ENCODE results near the gene NANOS1.

The NANOS1 gene, protein sequence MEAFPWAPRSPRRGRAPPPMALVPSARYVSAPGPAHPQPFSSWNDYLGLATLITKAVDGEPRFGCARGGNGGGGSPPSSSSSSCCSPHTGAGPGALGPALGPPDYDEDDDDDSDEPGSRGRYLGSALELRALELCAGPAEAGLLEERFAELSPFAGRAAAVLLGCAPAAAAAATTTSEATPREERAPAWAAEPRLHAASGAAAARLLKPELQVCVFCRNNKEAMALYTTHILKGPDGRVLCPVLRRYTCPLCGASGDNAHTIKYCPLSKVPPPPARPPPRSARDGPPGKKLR

DNA sequence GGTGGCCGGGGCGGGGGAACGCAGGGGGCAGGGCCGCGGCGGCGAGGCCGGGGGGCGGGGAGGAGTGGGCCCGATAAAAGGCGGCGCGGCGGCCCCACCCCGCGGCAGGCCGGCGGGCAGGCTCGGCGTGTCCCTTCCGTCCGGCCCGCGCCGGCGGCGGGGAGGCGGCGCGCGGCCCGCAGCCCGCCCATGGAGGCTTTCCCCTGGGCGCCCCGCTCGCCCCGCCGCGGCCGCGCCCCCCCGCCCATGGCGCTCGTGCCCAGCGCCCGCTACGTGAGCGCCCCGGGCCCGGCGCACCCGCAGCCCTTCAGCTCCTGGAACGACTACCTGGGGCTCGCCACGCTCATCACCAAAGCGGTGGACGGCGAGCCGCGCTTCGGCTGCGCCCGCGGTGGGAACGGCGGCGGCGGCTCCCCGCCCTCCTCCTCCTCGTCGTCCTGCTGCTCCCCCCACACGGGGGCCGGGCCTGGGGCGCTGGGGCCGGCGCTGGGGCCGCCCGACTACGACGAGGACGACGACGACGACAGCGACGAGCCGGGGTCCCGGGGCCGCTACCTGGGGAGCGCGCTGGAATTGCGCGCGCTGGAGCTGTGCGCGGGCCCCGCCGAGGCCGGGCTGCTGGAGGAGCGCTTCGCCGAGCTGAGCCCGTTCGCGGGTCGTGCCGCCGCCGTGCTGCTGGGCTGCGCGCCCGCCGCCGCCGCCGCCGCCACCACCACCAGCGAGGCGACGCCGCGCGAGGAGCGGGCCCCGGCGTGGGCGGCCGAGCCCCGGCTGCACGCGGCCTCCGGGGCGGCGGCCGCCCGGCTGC is at the start of gene NANOS1:
Gene NANOS1 (plus strand): TSS at position 102 of the 808 bp plus-strand sequence. CDS start 88 bp downstream, at position 190.
- DNase-seq, result peak; percentile 28

DNA sequence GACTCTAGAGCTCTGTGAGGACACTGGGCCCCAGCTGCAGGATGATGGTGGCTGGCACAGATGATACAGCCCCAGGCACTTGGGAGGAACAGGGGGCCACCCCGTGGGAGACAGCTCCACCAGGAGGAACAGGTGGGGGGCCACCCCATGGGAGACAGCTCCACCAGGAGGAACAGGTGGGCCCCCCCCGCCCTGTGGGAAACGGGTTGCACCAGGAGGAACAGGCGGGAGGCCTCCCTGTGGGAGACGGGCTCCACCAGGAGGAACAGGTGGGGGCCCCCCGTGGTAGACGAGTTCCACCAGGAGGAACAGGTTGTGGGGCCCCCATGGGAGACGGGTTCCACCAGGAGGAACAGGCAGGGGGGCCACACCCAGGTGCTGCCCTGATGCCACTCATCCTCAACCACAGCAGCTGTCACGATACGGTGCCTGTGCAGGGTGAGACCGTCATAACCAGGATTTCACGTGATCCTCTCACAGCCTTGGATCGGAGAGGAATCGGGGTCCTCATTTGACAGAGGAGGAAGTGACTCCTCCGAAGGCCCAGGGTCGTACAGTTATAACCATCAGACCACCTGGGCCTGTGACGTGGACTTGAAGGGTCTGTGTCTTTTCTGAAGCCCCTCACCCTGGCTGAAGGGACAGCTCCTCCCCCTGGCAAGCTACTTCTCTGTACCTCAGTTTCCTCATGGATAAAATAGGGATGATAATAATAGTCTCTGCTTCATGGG is 49.2 kb upstream of the NANOS1 start:
- no peak for DNase-seq

DNA sequence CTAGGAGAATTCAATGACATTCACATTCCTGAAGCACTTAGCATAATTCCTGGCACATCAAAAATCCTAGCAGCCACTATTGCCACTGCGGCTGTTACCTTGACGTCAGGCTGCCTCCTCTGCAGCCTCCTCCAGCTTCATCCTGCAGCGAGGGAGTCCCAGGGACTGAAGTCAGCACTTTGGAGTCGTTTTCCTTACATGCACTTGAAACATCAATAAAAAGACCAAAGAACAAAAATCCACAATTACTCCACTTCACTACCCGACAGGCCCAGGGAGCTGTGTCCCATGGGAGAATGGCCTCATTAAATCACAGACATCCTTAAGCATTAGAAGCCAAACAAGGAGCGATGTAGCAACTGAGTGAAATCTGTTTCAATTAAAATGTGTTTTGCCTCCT is 48.6 kb upstream of the NANOS1 start:
- DNase-seq, result no peak

DNA sequence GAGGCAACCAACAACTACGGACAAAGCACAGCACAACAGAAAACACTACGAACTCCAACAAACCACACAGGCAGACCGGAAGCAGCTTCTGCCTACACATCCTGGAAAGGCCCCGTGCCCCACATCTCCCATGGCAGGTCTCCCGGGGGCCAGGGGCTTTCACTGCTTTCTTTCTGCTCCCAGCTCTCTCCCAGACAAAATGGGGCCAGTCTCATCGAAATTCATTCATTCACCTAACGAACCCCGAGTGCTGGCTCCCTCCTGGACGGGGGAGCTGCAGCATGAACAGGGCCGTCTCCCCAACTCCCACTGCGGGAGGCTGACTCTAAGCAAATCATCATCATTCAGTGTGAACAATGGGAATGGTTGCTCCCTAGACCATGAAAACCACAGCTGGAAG is 47.6 kb upstream of the NANOS1 start:
- DNase-seq, result no peak

DNA sequence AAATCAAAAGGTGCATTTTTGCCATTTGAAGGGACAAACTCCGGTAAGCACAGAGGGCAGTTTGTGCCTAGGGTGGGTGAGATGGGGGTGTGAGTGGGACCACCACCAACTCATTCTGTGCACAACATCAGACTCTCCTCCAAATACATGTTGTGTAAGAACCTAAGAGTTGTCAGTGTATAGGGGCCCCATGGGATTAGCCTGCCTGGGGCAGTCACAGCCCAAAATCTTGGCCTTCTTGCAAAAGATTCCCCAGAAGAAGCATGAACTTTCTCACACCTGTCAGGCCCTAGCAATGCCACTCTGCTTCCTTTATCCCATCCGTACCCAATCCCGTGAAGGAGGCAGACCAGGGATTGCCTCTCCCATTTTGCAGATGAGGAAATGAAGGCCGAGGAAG is 47.1 kb upstream of the NANOS1 start:
- DNase-seq, result no peak

DNA sequence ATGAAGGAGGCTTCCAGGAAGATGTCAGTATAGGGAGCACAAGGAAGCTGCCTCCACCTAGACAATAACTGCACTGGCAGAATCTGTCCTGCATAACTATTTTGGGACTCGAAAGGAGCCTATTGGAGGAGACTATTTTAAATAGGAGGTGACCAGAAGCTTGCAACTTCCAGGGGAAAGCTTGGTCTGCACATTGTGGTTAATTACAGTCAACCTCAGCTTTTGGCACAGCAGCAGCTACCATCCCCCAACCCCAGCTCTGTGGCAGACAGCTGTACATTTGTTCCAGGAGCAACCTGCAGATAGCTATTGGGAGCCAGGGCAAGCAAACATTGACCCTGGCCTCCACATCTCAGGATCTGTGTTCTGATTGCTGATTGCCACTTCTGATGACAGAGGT is 46.3 kb upstream of the NANOS1 start:
- DNase-seq, result no peak

DNA sequence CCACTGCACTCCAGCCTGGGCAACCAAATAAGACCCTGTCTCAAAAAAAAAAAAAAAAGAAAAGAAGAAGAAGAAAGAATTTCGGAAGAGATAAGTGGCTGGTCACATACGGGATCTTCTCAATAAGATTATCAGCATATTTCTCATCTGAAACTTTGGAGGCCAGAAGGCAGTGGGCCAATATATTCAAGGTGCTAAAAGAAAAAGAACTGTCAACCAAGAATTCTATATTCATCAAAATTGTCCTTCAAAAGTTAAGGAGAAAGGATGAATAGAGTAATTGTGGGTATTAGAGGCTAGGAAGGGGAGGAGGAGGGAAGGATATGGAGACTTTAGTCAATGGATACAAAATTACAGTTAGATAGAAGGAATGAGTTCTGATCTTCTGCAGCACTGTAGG is 43.9 kb upstream of the NANOS1 start:
- DNase-seq, result no peak

DNA sequence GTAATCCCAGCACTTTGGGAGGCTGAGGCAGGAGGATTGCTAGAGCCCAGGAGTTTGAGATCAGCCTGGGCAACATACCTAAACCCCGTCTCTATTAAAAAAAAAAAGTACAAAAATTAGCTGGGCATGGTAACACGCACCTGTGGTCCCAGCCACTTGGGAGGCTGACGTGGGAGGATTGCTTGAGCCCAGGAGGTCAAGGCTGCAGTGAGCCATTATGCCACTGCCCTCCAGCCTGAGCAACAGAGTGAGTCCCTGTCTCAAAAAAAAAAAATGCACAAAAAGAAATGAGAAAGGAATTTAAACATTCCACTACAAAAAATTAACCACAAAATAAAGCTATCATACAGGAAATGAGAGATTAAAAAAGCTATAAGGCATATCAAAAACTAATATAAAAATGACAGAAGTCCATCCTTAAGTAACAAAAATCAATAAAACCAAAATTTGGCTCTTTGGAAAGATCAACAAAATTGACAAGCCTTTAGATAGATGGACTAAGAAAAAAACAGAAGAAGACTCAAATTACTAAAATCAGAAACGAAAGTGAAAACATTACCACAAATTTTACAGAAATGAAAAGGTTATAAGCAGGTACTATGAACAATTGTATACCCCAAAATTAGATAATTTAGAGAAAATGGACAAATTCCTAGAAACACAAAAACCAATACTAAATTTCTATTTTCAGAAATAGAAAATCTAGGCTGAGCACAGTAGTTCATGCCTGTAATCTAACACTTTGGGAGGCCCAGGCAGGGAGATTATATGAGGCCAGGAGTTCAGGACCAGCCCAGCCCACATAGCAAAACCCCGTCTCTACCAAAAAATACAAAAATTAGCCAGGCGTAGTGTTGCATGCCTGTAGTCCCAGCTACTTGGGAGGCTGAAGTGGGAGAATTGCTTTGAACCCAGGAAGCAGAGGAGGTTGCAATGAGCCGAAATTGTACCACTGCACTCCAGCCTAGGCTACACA is 42.4 kb upstream of the NANOS1 start:
- peak; percentile 50 for DNase-seq

DNA sequence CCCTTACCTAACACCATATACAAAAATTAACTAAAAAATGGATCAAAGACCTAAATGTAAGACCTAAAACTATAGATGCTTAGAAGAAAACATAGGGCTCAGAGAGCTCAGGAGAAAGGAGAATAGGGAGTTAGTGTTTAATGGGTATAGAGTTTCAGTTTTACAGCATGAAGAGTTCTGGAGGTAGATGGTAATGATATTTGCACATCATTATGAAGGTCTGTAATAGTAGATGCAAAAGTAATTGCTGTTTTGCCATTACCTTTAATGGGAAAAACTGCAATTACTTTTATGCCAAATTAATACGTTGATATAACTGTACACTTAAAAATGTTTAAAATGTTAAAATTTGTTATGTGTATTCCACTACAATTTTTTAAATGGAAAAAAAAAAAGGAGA is 39.2 kb upstream of the NANOS1 start:
- DNase-seq, result no peak

DNA sequence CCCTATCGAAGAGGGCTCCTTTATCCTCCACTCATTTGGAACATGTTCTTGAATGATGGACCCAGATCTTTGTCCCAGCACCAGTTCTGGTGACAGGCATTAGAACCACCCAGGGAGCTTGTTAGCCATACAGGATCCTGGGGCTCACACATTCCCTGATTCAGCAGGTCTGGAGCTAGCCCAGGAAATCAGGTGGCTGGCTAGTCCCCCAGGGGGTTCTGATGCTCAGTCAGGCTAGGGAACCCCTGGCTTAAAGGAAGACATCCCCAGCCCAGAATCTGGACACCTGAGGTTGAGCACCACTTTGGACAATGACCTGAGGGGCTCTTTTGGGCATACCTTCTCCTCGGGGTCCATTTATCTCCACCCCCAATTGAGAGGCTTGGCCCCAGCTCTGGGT is 37.0 kb upstream of the NANOS1 start:
- DNase-seq, result no peak

DNA sequence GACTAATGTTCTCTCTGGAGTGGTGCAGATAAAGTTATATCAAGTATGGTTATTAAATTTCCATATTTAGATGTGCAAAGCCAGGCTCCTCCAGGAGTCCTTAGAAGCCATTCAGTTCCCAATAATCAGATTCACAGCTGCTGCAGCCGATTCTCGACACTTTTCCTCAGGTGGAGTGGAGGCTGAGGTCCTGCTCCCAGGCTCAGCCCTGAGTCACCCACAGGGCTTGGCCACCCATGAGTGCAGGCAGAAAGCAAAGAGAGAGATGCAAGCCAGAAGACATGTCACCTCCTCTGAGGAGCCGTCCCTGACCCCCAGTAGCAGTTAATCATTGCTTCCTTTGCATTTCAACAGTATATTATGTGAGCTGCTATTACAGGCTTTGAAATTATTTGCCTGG is 36.3 kb upstream of the NANOS1 start:
- no peak for DNase-seq

DNA sequence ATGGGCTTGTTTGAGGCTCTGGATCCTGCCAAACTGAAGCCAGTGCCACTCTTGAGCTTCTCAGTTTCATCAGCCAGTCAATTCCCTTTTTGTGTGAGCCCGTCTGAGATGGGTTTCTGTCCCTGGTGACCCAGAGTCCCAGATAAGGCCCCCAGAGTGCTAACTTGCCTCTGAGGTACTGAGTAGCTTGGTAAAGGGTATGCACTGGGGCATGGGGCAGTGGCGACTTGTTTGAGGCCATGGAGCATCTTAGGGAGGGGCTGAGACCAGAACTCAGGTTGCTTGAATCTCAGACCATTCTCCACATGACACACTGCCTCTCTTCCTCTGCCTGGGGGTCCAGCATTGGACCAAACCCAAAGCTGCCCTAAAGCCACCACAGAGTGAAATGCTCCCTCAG is 35.2 kb upstream of the NANOS1 start:
- DNase-seq, result no peak

DNA sequence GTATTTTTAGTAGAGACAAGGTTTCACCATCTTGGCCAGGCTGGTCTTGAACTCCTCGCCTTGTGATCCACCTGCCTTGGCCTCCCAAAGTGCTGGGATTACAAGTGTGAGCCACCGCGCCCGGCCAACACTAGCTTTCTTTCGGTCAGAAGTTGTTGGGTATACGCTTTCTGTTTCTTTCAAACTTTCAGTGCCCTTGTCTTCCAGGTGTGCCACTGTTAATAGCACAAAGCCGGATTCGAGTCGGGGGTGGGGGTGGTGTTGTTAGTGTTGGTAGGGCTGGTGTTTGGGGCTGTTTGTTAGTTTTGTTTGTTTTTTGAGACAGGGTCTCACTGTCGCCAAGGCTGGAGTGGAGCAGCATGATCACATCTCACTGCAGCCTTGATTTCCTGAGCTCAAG is 33.8 kb upstream of the NANOS1 start:
- DNase-seq, result no peak

DNA sequence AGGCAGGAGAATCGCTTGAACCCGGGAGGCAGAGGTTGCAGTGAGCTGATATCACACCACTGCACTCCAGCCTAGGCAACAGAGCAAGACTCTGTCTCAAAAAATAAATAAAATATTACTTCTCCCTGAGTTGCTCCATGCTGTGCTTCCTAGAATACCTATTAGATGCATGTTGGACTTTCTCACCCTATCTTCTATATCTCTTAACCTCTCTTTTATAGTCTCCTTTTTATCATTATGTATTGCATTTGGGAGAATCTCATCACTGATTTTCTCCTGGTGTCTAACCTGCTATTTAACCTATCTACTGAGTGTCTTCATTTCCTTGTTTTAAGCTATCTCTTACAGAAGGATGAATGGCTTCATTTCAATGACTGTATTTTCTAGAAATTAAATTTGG is 32.1 kb upstream of the NANOS1 start:
- DNase-seq, result no peak

DNA sequence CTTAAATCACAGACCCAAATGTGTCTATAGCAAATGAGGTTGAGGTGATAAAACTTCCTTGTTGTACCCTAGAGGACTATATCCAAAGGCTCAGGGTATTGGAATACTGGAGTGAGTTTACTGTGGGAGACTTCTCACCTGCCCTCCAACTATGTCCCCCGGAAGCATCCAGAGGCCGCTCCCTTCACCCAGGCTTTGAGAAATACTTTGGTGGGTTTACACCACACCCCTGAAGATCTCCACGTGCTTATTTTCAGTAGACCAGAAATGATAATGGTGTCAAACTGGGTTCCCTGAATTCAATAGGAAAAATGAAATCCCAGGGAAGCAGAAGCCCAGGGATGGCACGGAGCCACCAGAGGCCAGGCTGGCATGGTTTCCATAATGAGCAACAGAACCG is 31.3 kb upstream of the NANOS1 start:
- no peak for DNase-seq

DNA sequence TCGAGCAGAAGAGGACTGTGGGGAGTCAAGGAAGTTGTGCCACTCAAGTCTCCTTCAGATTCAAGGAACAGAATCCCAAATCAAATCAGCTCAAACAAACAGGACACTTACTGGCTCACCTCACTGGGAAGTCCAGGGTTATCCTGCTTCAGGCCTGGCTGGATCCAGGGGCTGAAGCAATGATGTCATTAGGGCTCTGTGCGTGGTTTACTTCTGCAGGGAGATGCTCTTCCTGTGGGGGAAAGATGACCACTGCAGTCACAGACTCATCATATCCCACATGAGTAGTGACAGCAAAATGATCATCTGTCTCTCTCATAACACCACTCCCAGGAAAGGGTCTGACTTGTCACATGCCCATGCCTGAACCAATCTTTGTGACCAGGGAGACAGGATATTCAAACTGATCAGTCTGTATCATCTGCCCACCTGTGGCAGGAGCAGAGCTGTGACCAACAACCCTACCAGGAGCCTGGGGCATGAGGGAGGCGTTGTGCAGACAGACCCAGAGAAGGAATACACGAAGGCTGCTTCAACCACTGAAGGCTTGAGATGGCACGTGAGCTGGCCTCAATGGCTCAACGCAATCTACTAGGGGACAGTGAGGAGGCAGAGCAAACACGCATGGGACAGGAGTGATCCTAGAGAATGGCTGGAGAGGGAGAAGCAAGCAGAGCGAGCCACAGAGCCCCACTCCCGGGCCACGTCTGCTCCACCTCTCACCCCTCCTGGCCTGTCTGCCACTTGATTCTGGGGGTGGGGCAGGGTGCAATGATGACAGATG is 27.6 kb upstream of the NANOS1 start:
- DNase-seq, result no peak

DNA sequence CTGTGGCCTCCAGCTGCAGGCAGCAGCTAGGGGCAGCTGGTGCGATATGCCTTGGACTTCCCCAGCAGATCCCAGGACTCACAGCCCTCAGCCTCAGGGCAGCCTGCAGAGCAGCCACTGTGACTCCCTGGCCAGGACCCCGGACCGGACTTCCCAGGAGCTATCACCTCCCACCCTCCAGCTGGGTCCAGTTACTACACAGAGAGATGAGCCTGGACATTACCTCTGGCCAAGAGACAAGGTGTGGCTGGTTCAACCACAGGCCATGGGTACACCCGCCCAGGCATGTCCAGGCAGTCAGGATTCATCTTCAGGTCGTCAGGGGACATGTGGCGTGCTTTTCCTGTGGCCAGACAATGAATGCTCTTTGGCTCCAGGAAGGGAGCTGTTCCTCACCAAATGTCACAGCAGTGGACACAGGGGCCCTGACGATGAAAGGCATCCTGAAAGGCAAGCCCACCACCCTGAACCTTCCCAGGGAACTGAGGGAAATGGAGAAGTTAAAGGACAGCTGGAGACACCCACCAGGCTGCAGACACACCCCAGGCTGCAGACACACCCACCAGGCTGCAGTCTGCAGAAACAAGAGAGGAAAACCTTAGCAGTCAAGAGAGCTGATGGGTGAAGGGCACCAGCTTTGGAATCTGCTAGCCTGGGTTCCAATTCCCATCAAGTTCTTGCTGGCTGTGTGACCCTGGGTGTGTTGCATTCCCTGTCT is 25.8 kb upstream of the NANOS1 start:
- DNase-seq, result no peak

DNA sequence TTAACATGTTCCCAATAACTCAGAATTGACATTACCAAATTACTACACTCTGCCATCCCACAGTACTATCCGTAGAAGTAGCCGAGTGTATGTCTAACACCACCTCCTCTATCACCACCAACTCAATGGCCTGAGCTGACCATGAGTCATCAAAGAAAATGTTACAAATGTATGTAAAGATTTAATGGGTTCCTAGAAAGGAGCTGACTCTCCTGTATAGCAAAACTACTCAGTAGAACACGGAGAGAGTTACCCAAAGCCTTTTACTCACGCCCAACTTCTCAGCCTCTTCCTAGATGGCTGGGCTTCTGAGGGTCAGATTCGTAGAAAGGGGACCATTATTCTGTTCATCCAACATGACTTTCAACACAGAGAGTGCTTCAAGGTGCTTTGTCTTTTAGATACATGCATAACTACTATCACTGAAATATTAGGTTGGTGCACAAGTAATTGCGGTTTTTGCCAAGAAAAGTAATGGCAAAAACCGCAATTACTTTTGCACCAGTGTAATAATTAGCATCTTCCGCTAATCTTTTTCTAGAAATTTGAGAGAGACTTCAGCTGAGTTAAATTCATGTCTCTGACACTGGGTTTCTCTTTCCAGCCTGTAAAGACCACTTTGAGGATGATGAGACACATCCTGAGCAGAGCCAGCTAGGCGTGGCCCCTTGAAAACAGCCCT is 24.0 kb upstream of the NANOS1 start:
- no peak for DNase-seq

DNA sequence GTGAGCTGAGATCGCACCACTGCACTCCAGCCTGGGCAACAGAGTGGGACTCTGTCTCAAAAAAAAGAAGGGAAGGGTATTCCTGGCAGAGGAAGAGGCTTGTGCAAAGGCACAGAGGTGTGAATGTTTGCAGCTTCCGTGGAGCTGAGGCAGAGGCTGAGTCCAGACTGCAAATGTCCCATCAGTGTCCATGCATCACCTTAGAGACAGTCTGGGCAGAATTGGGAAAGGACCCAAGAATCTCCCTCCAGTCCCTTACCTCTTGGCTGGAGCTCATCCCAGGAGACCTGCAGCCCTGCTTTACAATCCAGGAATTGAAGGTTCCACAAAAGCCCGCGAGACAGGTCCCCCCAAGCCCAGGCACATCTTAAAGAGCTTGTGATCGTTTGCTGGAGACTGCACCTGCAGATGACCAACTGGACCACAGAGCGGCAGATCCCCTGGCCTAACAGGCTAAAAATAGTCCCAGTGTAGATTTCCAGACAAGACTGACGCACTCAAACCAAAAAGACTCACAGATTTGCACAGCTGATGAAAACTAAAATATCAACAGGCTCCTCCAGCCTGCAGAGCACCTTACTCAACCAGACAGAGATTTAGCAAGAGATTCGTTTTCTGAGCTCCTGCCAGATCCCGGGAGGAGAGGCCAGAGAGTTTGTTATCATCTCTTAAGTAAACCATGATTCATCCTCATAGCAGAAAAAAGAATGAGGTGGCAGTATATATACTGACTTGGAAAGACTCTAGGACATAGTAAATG is 22.9 kb upstream of the NANOS1 start:
- no peak for DNase-seq

DNA sequence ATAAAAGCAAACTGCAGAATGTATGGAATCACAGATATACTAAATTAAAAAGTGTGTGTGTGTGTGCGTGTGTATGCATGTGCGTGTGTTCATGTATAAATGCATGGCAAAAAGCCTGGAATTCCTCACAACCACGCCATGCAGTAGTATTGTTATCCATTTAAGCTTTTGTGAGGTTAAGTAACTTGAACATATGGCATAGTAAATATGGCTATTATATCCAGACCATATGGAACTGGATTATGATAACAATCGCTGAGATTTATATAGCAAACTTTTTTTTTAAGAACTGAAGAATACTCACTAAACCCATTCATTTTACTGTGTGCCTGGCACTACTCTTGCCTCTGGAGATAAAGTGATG is 22.3 kb upstream of the NANOS1 start:
- DNase-seq, result no peak
